GM12801 (cell line): ENCODE measurements around the gene NETO1.

ENCODE experiments used
- CTCF ChIP-seq: IDR thresholded peaks from one replicate; pipeline ENCODE4 v1.5.1; 2011; ENCODE audit warnings: control low read depth; ENCODE audit not compliant: insufficient read length; ENCODE audit errors: extremely low read depth

The NETO1 gene

GRCh38 chr18:72840109-72840508 lies 27.7 kb downstream of the NETO1 start:
- no peak for TF ChIP-seq CTCF

DNA sequence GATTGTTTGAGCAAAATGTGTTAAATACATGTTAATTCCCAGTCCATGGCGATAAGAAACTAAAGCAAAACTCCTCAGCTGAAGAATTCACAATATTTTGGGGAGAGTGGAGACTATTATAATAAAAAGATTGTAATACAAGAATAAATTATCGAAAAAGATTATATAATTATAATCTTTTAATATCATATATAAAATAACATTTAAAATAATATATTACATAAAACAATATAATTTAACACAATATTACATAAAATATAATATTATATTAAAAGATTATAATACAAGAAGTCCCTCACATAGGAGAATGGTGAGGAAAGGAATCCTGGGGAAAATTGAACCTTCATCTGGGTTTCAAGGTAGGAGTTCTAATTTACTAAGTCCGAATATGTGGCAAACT lies 33.1 kb downstream of the NETO1 start:
- no peak for TF ChIP-seq CTCF

GRCh38 chr18:72833471-72833870 lies 34.3 kb downstream of the NETO1 start:
- no peak for TF ChIP-seq CTCF

- no peak for TF ChIP-seq CTCF
These were observed 37.7 kb downstream of the NETO1 start for GRCh38 chr18:72830109-72830508.

DNA sequence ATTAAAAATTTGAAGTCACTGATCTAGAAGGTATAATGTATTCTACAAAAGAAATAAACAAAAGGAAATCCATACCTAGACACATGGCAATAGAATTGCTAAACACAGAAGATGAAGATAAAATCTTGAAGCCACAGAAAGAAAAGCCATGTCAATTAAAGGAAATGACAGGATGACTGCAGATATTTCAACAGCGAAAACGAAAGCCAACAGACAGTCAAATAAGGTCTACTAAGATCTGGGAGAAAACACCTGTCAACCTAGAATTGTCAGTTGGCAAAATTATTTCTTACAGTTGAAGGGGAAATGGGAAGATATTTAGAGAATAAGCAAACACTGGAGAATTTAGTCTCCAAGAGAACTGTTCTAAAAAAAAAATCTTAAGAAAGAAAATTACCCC lies 39.2 kb downstream of the NETO1 start:
- no peak for TF ChIP-seq CTCF

GRCh38 chr18:72826736-72827135 lies 41.1 kb downstream of the NETO1 start:
- no peak for TF ChIP-seq CTCF

GRCh38 chr18:72823345-72823744 lies 44.4 kb downstream of the NETO1 start:
- no peak for TF ChIP-seq CTCF

DNA sequence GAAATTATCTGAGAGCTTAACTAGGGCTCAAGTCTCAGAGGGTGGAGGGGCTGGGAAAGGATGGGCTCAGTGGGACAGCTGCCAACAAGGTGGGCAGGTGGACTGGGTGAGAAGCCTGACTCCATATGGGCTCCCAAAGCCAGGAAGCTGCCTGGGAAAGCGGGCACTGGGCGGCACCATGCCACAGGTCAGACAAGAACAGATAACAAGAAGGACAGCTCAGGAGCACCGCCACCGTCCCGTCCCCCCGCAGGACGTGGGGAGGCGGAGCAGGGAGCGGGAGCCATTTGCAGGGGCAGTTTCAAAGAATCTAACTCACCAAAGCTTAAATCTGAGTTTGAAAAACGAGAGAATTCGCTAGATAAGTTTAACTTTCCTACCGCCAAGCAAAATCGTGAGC lies 45.6 kb downstream of the NETO1 start:
- no peak for TF ChIP-seq CTCF
